ENCODE results near the gene GATB.

GATB gene

DNA sequence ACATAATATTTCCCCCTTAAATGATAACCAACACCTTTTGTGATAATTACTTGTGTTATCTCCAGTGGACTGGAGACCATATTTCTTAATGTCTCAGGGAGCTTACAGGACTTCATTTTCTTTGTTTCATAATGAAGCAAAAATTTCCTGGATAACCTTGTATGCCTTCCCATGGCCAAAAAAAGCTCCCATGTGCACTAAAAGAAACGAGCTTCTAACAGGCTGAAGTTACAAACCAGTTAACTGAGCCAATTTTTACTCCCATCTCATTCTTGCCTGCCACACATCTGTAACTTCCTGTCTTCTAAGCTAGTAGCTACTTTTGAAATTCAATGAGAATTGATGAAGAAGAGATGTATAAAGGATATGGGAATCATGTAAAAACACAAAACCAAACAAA is 32.8 kb downstream of the GATB start:
- DNase-seq = no peak

DNA sequence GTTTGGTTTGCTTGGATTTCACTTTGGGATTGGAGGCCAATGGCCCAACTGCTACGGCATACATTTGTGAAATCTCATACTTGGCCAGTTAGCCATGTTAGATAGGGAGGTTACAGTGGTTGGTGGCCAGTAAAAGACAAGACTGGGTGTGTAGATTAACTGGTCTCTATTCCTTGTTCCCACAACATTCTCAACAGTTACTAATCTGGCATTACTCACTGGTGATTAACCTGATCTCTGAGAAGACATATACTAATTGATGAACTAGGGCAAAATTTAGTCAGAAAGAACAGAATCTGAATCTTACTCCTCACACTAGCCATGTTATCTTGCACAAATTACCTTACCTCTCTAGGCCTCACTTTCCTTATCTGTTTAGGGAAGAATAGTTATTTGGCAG is 33.4 kb downstream of the GATB start:
- no peak for DNase-seq

DNA sequence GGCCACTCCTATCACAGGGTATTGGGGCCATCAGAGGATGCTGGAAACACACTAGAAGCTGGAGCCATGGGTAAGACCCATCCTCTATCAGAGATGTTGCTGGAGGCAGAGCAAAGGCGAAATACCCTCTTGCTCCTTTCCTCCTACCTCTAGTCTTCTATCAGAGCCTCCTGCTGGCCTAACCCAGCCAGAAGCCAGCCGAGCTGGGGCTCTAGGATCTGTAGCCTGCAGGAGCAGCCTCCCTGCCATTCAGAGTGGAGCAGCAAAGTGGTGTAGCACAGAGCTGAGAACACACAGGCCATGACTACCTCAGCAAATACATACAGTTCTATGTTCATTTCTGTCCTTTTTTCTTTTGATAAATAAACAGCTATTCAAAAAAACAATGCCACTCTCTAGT is 35.7 kb downstream of the GATB start:
- no peak for DNase-seq

DNA sequence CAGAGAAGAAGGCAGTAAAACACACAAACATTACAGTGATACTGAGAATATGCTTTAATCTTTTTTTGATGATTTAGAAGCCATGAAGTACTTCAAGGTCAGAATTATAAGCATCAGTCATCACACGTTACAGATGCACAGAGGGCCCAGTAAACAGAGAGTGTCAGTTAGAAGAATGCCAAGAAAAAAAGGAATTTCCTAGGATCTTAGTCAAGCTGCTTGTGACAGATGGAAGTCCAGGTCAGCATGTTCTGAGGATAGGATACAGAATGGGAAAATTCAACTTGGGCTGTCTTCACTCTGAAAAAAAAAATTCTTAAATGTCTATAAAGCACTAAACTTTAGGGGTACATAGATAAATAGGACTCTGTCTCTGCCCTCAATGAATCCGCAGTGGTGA is 38.9 kb downstream of the GATB start:
- DNase-seq = no peak

DNA sequence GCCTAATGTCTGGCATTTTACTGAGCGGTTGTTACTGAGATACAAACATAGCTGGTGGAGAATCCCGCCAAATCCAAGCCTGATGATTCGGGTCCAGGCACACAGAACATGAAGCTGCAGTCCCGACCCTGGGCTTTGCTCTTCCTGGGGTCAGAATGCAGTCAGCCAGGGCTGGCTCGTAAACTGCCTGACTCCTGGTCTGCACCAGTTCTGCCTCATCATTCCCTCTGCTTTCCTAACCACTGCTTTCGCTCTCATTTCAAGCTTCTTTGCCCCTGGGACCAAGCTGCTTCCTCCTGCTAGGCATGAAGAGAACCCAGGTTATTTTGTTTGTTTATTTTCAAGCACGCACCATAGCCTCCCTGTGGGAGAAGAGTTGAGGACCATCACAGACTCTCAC is 39.3 kb downstream of the GATB start:
- DNase-seq = no peak

DNA sequence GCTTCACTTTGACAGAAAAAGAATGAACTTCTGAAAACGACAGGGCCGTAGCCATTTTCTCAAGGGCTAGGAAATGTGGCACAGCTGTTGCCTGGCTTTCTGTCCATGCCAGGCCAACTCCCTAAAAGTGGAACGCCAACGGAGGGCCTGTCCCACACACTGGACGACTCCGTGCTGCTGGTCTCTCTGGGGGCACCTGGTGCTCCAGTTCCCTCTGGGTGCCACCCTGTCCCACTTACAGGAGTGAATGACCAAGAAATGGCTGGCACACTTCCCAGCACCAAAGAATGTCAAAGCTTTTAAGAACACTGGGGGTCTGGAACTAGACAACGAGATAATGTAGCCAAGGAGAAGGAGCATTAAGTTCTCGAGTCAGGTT is 40.9 kb downstream of the GATB start:
- no peak for DNase-seq

DNA sequence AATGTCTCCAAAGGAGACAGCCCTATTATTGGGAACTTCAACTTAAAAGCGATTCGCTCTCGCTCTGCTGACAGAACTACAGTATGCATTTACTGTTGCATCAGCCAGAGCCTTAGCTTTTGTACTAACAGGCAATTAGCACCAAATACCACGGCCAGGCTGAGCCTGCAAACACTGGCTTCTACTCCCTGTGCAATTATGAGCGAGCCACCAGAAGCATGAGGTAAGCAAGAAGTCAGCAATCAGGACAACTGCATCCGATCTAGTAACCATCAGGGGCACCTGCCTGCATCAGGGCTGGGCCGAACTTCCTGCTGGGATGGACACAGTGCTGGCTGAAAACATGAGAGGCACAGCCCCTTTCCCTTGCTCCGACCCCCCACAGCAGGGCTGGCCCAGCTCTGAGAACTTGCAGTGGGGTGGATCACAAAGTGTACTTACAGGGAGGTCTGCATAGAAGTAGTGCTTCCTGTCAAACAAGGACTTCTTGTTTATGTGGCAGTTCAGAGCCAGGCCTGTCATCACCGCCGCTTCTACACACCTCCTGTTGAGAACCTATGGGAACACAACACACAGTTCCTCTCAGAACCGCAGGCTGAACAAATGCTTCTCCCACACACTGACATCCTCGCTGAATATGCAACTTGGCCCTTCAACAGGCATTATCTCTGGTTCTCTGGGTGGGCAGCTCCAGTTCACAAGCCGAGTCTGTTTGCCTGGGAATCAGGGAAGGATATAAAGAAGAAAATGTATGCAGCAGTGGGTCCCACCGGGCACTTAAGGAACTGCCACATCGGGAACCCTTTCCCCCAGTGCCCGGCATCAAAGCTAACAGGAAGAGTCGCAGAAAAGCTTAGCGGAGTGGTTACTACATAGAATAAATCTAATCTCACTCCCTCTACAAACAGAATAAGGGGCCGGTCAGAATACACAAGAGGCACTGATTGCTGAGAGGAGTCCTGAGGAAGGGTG is 41.5 kb downstream of the GATB start:
- no peak for DNase-seq

DNA sequence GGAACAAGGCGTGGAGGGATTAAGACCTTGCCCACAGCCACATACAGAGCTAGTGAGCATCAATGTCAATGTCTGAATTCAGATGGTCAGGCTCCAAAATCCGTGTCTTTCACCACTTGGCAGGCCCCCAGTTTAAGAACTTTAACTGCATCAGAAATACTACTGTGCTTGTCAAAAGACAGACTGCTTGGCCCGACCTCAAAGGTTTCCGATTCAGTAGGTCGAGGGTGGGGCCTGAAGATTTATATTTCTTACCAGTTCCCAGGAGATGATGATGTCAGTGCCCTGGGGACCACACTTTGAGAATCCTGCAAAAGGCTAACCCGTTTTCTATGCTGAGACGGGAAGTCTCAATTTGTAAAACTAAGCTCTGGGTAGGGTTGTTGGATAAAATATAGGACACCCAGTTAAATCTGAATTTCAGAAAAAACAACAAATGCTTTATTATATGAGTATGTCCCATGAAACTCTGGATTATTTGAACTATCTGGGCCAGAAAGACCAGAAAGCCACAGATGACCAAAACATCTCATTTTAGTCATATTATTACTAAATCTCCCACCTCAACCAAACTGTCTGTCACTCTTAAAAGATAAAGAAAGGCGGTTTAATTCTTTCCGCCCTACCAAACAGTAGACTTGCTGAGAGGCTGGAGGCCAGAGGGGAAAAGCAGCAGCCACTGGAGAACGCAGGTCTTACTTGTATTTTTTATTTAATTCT is 42.7 kb downstream of the GATB start:
- no peak for DNase-seq

DNA sequence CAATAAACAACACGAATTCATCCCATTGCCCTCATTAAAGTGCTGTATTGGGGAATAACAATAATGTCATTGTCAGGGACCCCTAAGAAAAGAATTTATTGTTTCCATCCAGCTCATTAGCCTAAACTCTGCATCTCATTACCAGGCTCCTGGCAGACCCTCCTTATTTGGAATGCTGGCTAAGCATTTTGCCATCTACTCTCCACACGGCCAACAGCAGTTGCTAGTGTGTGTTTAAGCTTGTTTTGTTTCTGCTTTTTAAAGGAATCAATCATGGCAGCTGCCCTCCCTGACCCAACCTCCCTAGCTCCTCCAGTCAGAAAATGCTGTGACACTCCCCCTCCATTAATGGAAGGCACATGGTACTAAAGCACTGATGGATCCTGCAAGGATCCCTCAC is 43.5 kb downstream of the GATB start:
- no peak for DNase-seq

DNA sequence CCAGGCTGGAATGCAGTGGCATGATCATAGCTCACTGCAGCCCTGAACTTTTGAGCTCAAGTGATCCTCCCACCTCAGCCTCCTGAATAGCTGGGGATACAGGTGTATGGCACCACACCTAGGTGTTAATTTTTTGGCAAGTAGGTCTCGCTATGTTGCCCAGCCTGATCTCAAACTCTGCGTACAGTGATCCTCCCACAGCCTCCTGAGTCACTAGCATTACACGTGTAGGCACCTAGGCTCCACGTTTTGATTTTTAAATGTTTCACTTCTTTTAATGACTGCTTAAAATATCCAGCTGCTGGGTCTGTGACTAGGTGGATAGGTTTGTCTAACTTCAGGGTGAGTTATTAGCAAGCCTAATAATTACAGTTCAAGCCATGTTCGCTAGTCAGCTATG is 44.5 kb downstream of the GATB start:
- no peak for DNase-seq

DNA sequence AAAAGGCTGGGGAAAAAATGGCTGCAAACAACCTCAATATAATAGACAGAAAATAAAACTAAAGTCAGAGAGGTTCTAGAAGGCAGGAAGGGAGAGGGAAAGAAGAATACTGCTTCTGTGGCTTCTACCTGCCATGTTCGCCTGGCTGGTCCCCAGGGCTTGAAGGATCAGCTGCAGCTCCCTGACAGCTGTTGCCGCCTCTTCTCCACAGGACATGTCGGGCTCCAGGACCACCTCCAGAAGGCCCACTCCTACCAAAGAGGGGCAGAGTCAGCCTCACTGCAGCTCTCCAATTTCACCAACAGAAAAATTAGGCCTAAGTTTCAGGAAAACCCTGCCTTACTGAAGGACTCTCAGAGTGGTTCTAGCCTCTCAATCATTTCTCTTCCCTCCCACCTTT is 44.9 kb downstream of the GATB start:
- DNase-seq = no peak

DNA sequence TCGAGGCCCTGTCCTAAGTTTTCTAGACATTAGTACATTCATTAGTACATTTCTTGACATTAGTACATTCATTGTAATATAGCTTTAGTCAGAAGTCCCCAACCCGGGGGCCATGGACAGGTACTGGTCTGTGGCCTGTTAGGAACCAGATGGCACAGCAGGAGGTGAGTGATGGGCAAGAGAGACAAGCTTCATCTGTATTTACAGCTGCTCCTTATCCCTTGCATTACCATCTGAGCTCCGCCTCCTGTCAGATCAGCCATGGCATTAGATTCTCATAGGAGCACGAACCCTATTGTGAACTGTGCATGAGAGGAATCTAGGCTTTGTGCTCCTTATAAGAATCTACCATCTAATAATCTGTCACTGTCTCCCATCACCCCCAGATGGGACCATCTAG is 48.0 kb downstream of the GATB start:
- no peak for DNase-seq

DNA sequence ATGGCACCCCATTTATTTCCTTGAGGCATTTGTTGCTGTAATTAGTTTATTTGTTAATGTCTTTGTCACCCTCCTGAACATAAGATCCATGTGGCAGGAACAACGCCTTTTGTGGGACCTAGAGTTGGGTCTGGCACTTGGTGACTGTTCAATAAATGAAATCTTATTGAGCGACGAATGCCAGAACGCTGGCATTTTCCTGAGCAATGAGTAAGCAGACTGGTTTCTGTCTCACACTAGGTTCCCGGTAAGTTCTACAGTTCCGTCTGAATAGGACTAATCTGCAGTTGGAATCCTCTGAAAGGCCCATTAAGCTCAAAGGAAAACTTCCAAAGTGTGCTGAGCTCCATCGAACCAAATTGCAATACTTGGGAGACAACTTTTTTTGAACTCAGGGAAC is 49.2 kb downstream of the GATB start:
- DNase-seq = no peak

DNA sequence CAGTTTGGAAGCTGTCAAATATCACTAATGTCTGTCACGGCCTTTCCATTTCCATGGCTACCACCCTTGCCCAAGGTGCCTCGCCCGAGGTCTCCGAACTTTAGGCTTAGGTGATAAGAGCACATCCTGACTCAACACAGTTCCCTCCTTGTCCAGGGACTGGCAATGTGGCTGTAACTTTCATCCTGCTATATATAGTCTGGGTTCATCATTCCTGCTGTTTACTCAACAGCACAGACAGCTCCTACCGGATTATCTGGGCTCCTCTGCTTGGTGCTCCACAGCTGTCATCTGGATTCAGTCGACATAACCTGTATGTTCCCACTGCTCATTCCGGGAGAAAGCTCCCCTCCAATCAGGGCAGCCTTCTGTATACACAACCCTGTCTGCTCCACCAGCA is 51.2 kb downstream of the GATB start:
- DNase-seq = no peak

DNA sequence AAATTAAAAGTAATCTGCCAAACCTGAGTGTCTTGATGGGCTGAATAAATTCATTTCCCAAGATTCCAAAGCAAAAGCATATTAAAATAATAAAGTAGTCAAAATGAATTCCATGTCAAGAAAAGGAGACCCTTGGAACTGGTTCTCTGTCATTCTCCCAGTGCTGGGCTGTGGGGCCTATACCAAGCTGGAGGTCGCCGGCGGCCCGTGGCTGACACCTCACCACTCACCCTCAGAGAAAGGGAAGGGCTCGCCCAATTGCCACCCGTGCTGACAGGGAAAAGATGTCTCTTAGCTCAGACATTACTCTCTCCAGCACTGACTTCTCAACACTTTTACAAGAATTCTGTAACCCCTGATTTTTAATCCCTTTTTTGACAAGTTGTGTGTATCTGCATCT is 51.7 kb downstream of the GATB start:
- no peak for DNase-seq

DNA sequence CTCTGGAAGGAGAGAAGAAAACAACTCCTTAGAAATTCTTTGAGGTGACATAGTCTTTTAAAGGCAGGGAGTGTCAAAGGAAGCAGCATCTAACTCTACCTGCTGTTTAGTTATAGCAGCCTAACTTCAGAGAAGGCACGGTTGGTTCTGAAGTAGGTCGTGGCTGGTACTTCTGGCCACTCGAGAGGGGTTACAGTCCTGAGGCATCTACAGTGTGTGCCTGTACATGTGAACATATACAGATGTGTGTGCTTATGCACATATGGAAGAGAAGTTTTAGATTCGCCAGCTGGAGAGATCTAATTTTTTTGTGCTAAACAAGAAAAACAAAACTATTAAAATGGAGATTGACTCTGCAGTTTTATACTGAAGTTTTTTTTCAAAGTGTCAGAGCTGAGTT is 52.7 kb downstream of the GATB start:
- DNase-seq = no peak

DNA sequence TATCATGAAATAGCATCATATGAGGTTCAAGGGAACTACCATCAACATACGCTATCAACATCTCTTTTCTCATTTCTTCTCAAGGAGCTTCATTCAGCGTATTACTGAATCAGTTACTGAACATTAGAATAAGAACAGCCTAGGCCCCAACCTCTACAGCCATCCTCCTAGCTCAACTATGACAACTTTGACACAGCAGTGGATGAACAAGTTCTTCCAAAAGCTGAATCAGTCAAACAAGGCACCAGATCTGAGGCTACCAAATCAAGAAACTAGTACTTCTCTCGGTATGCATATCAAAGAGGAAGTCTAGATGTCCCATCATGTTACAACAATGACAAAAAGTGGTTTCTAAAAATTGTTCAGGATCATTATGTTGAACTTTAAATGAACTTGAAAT is 57.4 kb downstream of the GATB start:
- no peak for DNase-seq

DNA sequence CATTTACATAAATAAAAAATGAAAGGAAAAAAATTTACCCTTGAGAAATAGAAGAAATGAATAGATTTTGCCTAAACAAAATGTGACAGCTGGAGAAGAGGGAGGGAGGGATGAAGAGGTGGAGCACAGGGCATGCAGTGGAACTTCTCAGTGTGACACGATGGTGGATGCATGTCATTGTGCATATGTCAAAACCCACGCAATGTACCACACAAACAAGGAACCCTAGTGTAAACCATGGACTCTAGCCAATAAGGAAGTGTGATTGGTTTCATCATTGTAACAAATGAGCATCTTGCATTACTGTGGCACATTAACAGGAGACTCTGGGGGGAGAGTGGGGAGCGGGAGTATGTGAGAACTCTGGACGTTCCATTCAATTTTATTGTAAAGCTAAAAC is 58.6 kb downstream of the GATB start:
- no peak for DNase-seq

DNA sequence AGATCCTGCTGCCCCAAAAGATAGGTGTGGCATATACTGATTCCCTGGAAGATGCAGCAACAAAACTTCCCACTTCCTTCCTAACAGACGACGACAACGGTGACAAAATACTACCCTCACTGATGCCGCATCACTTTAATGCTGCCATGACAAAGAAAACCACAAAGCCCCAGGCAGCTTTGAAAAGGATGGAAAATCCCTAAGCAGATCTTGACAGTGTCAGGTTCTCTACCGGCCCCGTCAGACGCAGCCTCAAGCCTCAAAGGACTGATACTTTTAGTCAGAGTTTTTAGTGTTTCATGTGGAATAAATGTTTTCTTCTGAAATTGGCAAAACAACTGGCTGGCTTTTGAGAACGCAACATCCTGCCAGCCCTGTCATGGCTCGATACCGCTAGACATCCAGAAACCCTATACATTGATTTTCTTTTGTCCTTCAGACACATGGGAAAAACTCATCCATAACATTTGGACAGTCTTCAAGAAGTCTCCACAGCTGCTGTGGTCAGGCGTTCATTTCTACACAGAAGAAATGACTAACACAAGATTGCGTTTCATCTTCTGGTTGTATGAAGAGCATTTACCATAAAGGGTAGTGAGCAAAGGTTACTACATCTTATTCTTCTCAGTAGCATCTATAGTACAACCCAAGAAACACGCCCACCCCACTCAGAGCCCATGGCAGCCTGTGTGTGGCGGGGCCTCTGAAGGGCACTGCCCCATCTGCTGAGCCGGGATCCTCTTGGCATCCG is 60.1 kb downstream of the GATB start:
- no peak for DNase-seq

DNA sequence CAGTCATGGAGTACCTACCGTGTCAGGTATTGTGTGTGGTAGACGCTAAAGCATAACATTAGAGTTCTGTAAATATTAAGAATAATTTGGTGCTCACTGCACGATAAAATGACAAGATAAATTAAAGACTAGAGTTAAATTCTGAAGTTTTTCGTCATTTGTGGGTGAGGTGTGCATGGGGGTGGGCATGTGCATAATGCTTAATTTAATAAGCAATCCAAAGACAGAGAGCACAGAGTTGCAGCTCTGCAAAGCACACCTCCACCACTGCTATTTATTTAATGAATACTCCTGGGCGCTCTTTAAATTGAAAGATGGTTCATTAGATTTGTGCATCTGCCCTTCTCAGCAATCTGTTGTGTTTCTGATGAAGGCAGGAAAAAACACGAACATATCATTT is 62.6 kb downstream of the GATB start:
- no peak for DNase-seq

DNA sequence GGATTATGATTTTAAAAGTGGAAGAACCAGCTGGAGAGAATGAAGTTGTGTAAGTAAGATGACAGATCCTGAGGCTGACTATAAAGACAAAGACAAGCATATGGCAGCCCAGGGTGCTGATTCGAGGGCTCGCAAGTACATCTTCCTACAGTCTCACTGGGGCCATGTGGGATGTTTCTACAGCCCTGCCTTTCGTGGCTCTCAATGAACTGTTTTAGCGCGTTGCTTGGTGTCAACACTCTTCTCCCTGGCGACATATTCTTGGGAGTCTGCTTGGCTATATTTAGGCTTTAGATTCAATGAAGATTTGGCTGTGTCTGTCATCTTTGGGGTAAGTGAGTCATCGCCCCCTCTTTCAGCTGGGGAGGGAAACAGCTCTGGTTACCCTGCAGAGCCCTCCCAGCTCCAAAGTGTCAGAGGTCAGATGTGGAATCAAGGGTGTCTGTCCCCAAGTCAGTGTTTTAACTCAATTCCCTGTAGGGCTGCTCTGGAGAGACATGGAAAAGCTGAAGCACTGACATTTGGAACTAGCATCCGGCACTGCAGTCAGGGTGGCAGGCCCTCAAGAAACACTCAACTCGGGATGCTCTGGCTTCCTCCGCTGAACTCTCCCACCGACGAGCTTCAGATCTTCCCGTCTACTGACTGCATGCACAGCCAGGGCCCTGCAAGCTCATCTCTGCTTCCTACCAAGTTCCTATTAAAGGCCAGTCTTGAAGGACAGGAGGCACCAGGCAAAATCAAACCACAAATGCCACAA is 65.7 kb downstream of the GATB start:
- no peak for DNase-seq

DNA sequence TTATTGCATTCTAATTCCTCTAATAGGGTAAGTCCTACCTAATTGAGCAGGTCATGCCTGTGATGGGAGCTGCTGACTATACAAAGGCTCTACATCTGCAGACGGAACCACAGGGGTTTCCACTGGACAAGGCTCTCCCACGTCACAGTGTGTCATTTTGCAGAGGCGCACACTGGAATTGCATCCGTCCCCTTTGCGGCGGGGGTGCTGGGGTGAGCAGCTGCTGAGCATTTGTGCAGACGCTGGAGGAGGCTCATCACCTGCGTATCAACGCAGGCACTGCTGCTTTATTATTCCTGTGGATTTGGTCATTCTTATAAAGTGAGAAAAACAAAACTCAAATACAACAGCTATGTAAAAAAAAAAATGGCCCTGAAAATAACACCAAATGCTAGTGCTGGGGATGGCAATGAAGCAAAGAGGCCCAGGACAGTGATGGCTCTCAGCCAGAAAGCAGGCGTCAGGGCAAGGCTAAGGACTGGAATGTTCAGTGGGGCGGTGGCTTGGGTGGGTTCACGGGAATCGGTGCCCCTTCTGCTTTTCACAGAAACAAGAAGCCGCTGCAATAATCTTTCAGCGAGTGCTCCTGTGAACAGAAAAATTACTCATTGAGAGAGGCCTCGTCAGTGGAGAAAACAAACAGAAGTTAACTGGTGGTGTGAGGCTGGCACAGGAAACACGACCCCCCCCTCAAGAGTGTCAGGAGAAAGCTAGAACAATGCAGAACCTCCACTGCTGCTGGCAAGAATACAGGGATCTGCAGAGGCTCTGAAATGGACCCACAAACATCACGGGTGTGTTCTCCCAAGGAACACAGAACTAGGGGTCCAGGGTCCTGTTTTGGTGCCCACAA is 67.8 kb downstream of the GATB start:
- peak; percentile 36 for DNase-seq

Data from NCI-H774 (cell line).